ENCODE measurements around the gene HDGFL2. TPM values are rescaled to one million over a fixed set of nuclear protein-coding genes. Genes with fewer than 3 reads are reported as not detected.

The HDGFL2 gene
- polyA plus RNA-seq, 1 experiment: 26.0 TPM

DNA sequence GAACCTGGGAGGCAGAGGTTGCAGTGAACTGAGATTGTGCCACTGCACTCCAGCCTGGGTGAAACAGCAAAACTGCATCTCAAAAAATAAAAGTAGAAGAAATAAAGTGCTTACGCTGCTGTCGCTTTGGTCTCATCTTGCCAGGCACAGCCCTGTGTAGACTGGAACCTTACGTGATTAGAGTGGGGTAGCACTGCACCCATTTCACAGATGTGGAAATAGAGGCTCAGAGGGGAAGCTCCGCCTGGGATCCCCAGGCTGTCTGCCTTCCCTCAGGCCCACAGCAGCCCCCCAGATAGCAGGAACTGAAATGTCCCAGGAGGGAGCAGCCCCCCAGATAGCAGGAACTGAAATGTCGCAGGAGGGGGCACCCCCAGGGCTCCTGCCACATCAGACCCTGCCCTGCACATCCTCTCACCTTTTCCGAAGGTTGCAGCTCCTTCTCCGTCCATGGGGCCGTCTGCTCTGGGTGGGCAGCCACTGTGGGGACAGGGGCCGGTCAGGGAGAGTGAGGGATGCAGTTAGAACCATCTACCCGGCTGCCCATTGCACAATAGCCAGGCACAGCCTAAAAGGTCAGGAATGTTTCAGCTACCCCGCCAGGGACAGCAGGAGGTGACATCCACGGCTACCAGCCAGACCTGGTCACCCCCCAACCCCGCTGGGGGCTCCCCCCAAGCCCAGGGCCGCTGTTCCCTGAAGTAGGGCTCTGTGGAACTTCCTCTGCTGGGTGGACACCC lies 44.3 kb downstream of the HDGFL2 start:
- no peak for DNase-seq (ENCODE audit: low read depth)
- ChIA-PET CTCF (interaction anchor here (0.6 to 3.0 kb wide), 4 partner anchors 8 to 108 kb away, joined by 3 to 19 read pairs (median 4); no protein-coding TSS in a partner anchor), POLR2A (no interaction called here)
- TF ChIP-seq, protein P1, sequence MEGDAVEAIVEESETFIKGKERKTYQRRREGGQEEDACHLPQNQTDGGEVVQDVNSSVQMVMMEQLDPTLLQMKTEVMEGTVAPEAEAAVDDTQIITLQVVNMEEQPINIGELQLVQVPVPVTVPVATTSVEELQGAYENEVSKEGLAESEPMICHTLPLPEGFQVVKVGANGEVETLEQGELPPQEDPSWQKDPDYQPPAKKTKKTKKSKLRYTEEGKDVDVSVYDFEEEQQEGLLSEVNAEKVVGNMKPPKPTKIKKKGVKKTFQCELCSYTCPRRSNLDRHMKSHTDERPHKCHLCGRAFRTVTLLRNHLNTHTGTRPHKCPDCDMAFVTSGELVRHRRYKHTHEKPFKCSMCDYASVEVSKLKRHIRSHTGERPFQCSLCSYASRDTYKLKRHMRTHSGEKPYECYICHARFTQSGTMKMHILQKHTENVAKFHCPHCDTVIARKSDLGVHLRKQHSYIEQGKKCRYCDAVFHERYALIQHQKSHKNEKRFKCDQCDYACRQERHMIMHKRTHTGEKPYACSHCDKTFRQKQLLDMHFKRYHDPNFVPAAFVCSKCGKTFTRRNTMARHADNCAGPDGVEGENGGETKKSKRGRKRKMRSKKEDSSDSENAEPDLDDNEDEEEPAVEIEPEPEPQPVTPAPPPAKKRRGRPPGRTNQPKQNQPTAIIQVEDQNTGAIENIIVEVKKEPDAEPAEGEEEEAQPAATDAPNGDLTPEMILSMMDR (IDR thresholded peaks at IDR 0.05; ENCODE audit: insufficient read depth, low read depth, low read length): no peak
- H3K36me3 ChIP-seq (ENCODE audit: control insufficient read depth, insufficient read depth, low read length): no peaks in the 10 kb centered on the region
- H3K4me3 ChIP-seq (ENCODE audit: low read depth, low read length): no peak overlapping the region
- no peaks in the 10 kb centered on the region for H3K27me3 ChIP-seq (ENCODE audit: control insufficient read depth, insufficient read depth, low read length)

DNA sequence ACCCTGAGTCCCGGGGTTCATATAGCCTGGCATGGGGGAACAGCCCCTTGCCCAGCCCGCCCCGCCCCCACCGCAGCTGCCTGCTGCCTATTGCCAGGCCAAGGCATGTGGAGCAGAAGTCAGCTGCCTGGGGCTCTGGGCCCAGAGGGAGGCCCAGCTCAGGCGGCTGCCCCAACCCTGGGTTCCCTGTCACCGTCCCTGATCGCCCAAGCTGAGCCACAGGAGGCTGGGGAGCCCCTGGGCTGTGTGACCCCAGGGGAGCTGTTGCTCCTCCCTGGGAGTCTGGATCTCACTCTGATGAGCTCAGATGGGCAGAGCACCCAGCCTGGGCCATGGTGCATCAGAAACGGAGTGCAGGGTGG lies 44.8 kb downstream of the HDGFL2 start:
- Histone ChIP-seq H3K4me3 (ENCODE audit: low read depth, low read length) (no peak overlapping the region), H3K27me3 (ENCODE audit: control insufficient read depth, insufficient read depth, low read length) (peaks cover 1% of the 10 kb centered on the region; the same call in 1 of the 2 replicates), H3K36me3 (ENCODE audit: control insufficient read depth, insufficient read depth, low read length) (no peaks in the 10 kb centered on the region)
- CTCF ChIA-PET: interaction anchor here (1.1 to 3.0 kb wide), 3 partner anchors 7 to 19 kb away, joined by 3 to 19 read pairs (median 5); no protein-coding TSS in a partner anchor
- TF ChIP-seq, protein P1 (IDR thresholded peaks at IDR 0.05; ENCODE audit: insufficient read depth, low read depth, low read length): no peak
- POLR2A ChIA-PET: interaction anchor here (0.6 kb wide), 1 partner anchor 10 kb away, joined by 10 read pairs; no protein-coding TSS in a partner anchor
- DNase-seq (ENCODE audit: low read depth): no peak

DNA sequence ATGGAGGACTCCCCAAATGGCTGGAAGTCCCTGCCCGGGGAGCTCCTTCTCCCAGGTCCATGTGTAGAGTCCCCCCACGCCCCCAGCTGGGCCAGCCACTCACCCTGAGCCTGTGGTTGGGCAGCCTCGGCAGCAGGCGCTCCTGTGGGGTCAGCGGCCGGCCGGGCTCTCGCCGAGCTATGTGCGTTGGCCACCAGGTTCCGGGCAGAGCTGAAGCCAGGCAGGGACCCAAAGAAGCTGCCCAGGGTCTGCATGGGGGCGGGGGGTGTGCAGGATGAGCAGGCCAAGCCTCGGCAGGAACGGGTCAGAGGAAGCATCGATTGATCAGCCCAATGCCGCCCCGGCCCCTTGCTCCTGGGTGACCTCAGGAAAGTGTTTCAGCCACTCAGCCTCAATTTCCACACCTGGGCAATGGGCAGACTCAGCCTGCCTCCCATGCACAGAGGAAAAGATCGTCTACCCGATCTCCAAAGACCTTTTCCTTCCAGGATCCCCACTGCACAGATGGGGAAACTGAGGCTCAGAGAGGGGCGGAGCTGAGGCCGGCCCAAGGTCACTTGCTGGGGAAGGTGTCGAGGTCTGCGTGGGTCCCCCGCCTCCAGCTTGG lies 45.5 kb downstream of the HDGFL2 start:
- ChIA-PET CTCF (interaction anchor here (1.1 to 1.6 kb wide), 2 partner anchors 9 to 19 kb away, joined by 3 to 5 read pairs; no protein-coding TSS in a partner anchor), POLR2A (interaction anchor here (0.6 kb wide), 1 partner anchor 9 kb away, joined by 10 read pairs; no protein-coding TSS in a partner anchor)
- TF ChIP-seq, protein P1 (IDR thresholded peaks at IDR 0.05; ENCODE audit: insufficient read depth, low read depth, low read length): no peak
- Histone ChIP-seq H3K36me3 (ENCODE audit: control insufficient read depth, insufficient read depth, low read length) (no peaks in the 10 kb centered on the region), H3K27me3 (ENCODE audit: control insufficient read depth, insufficient read depth, low read length) (peaks cover 1% of the 10 kb centered on the region; the same call in 1 of the 2 replicates), H3K4me3 (ENCODE audit: low read depth, low read length) (no peak overlapping the region)
- no peak for DNase-seq (ENCODE audit: low read depth)

DNA sequence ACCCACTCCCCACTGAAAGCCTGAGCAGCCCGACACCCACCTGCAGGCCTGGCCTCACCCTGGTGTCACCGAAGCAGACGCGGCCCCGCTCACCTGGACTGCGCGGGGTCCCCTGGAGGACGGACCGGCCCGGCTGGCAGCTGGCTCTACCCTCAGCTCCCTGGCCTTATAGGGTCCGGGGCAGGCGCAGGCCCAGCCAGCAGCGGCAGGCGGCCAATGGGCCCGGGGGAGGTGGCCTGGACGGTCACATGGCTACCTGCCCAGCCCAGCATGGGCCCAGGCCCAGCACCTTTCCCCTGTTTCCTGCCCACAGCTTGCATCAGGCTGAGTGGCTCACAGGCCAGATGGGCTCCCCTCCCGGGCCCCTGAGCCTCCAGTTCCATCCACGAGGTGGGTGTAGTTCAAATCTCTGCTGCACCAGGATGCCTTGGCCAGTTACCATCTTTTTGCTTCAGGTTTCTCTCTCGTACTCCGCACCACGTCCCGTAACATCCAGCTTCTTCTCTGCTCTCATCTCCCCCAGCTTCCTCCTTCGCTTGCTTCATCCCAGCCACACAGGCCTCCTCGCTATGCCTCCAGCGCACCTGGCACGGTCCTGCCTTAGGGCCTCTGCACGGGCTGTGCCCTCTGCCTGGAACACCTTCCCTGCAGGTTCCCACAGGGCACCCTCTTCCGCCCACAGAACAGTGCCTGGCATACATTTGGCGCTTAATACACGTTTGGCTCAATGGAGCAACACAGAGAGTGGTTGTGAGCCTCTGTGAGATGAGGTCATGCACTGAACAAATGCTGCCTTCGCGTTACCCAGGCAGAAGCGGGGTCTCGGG lies 46.5 kb downstream of the HDGFL2 start, which contains the start of gene PLIN4:
Gene PLIN4 (minus strand): TSS at position 142 of the 827 bp plus-strand sequence. CDS start 214 bp downstream, outside the sequence.
- CTCF ChIA-PET: no interaction called here
- H3K27me3 ChIP-seq (ENCODE audit: control insufficient read depth, insufficient read depth, low read length): peaks cover 1% of the 10 kb centered on the region; the same call in 1 of the 2 replicates
- H3K36me3 ChIP-seq (ENCODE audit: control insufficient read depth, insufficient read depth, low read length): no peaks in the 10 kb centered on the region
- TF ChIP-seq, protein P1 (IDR thresholded peaks at IDR 0.05; ENCODE audit: insufficient read depth, low read depth, low read length): no peak
- DNase-seq (ENCODE audit: low read depth): no peak
- no peak within 1 kb of the TSS for H3K4me3 ChIP-seq (ENCODE audit: low read depth, low read length)
- POLR2A ChIA-PET: no interaction called here

Data from BJ (cell line).